ENCODE measurements around the gene KLHL29.

DNA sequence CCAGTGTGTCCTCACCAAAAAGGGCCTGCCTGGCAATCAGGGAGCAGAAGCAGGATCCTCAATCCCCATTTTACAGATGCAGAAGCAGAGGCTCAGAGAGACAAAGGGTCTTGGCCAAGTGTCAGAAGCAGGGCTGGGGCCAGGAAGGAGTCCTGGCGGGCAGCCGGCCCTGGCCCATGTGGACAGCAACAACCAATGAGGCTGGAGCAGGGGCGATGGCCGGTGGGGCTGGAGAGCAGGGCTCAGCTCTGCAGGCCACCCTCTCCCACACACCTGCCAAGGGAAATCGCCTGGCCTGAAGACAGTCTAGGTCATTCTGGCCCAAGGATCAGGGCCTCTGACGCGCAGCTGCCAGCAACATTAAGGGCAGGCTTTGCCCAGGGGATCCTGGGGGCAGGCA lies 298.0 kb downstream of the KLHL29 start:
- TF ChIP-seq, protein P1, sequence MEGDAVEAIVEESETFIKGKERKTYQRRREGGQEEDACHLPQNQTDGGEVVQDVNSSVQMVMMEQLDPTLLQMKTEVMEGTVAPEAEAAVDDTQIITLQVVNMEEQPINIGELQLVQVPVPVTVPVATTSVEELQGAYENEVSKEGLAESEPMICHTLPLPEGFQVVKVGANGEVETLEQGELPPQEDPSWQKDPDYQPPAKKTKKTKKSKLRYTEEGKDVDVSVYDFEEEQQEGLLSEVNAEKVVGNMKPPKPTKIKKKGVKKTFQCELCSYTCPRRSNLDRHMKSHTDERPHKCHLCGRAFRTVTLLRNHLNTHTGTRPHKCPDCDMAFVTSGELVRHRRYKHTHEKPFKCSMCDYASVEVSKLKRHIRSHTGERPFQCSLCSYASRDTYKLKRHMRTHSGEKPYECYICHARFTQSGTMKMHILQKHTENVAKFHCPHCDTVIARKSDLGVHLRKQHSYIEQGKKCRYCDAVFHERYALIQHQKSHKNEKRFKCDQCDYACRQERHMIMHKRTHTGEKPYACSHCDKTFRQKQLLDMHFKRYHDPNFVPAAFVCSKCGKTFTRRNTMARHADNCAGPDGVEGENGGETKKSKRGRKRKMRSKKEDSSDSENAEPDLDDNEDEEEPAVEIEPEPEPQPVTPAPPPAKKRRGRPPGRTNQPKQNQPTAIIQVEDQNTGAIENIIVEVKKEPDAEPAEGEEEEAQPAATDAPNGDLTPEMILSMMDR (IDR thresholded peaks at IDR 0.05; ENCODE audit: borderline replicate concordance, extremely low read depth, low read length, poor library complexity, severe bottlenecking): no peak
- no peak for TF ChIP-seq EZH2 (IDR thresholded peaks at IDR 0.05; ENCODE audit: borderline replicate concordance, low read depth, low read length, severe bottlenecking)

Data from DND-41 (cell line).